K562 (cell line): ENCODE measurements around the gene PPDPF. TPM values are rescaled to one million over a fixed set of nuclear protein-coding genes. Genes with fewer than 3 reads are reported as not detected.

Source experiments
- ESRRA ChIP-seq: fragments of 450-650 bp; IDR thresholded peaks from 2 replicates; pipeline ENCODE4 v1.6.1; 2014; ENCODE audit warnings: low read depth, mild to moderate bottlenecking, moderate library complexity, borderline replicate concordance
- HDGF ChIP-seq: fragments of 450-650 bp; IDR thresholded peaks from 2 replicates; pipeline ENCODE4 v1.6.1; 2016
- ZFP91 ChIP-seq: sonication (generic); formaldehyde crosslinking; IDR thresholded peaks from 2 replicates; pipeline ENCODE4 v1.8.0; 2022; ENCODE audit warnings: mild to moderate bottlenecking, missing genetic modification reagents
- ZNF609 ChIP-seq: sonication (generic); formaldehyde crosslinking; IDR thresholded peaks from 2 replicates; pipeline ENCODE4 v1.8.1; 2023; ENCODE audit warnings: missing genetic modification reagents, mild to moderate bottlenecking, borderline replicate concordance
- polyA plus RNA-seq, 8 experiments: library from polyadenylated mRNA; depleted of rRNA in 4 of 8; stranded (reverse) in 5 of 8; unstranded in 3 of 8; fragments of >200 nt; fragmentation: Nextera tagmentation in 2 of 8; fragmentation: Illumina TruSeq in 1 of 8; extraction: Ambion mirVana in 2 of 8; extraction: Trizol in 1 of 8; gene quantifications; 2 replicates each; pipeline versions ENCODE4 v1.2.1 to v1.2.3, GENCODE V29; 2011 to 2014; ENCODE audit warnings: inconsistent platforms in 1 of 8, missing spikeins in 1 of 8
- total RNA-seq, 7 experiments: library from RNA; depleted of rRNA in 6 of 7; stranded (reverse); fragments of >200 nt in 6 of 7; fragmentation: Illumina TruSeq in 2 of 7; extraction: Trizol in 2 of 7; gene quantifications; 2 replicates each; pipeline versions ENCODE4 v1.2.1 to v1.2.3, GENCODE V29; 2011 to 2021; ENCODE audit warnings: low replicate concordance in 1 of 7

Gene PPDPF
- total and polyA plus RNA-seq, 9 of the 15 experiments (the other 6 are each of a cell fraction or from before 2014, with no cell fraction given), result 0.77 to 233 (median 10.5) TPM

- TF ChIP-seq ZNF609 (no peak), ZFP91 (CRISPR knock-in tag) (no peak), HDGF (no peak), ESRRA (no peak)
These were observed 22.1 kb downstream of the PPDPF start (continued) for GRCh38 chr20:63542696-63543095.
